GM10248 (cell line): Measurements from ENCODE around the gene SLC38A9.

Source experiments
- CTCF ChIA-PET: fragments of 300-600 bp; sonication (Branson Sonifier 250); formaldehyde crosslinking; extraction: SDS; loops from one replicate; lab custom pipeline; 2021; ENCODE audit warnings: antibody characterized with exemption; lab: Yijun Ruan, JAX
- POLR2A ChIA-PET: fragments of 350-650 bp; sonication (Branson Sonifier 250); formaldehyde crosslinking; extraction: SDS; loops from one replicate; lab custom pipeline; 2020; ENCODE audit warnings: antibody characterized with exemption; lab: Yijun Ruan, JAX
- DNase-seq: peaks from one replicate; pipeline ENCODE4 v3.0.0; 2012; ENCODE audit errors: extremely low spot score
- TF ChIP-seq, protein P1 (sequence below): IDR thresholded peaks from 2 replicates; pipeline ENCODE4 v1.5.1; 2012; ENCODE audit warnings: mild to moderate bottlenecking, low read depth; ENCODE audit errors: extremely low read depth, missing control alignments, control extremely low read depth

SLC38A9 gene

DNA sequence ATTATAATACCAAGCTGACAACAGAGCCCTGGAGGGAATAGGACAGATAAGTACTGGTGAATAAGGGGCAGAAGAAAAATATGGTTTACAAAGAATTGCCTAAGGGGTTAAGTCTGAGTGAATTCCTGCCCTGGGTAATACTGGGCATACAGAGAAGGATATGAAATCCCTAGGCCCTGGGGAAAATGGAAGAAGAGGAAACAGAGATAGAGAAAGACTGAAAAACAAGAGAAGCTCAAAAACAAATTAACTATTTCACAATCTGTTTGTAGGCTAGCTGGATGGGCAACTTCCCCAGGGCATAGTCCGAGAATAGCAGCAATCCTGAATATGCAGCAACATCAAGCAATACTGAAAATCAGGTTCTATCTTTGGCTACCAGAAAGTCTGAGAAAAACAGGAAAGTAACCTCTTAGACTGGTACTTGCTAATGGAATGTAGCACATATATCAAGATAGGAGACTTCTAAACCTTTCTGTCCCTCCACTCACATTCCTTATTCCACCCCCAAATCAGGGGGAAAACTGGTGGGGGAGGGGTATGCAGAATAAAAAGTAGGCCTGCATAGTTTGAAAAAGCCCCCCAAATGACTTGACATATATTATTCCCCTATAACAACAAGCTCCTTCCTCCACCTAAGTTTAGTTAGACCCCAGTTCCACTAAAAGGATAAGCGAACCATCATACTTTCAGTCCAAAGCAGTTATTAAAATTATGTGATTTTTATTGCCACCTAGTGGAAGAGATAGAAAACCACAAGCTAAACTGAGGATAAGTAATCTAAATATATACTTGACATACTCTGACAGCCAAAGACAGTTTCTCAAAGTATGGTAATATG lies 20.6 kb downstream of the SLC38A9 start:
- TF ChIP-seq, protein P1, sequence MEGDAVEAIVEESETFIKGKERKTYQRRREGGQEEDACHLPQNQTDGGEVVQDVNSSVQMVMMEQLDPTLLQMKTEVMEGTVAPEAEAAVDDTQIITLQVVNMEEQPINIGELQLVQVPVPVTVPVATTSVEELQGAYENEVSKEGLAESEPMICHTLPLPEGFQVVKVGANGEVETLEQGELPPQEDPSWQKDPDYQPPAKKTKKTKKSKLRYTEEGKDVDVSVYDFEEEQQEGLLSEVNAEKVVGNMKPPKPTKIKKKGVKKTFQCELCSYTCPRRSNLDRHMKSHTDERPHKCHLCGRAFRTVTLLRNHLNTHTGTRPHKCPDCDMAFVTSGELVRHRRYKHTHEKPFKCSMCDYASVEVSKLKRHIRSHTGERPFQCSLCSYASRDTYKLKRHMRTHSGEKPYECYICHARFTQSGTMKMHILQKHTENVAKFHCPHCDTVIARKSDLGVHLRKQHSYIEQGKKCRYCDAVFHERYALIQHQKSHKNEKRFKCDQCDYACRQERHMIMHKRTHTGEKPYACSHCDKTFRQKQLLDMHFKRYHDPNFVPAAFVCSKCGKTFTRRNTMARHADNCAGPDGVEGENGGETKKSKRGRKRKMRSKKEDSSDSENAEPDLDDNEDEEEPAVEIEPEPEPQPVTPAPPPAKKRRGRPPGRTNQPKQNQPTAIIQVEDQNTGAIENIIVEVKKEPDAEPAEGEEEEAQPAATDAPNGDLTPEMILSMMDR: peak; percentile 39
- ChIA-PET POLR2A (no interaction called here), CTCF (interaction anchor here (0.7 to 4.0 kb wide), 30 partner anchors 10 to 520 kb away, joined by 3 to 27 read pairs (median 4); partner anchors contain the start of genes CDC20B, DHX29, MTREX and SLC38A9)
- DNase-seq: peak; percentile 30

DNA sequence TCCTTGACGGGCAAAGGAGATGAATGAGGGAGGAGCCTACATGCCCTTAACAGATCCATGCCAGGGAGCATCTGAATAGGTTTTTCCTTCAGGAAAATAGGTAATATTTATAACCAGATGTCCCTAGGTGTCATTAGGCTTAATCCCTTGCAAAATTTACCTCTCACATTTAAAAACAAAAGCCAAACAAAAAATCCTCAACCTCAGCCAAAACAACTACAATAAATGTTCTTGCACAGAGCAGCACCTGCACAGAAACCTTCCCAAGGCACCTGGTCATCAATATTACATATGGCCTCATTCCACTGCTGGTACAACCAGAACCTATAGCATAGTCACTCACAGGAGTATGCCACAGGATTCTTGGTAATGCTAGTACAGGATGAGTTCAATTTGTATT lies 30.1 kb downstream of the SLC38A9 start:
- no peak for DNase-seq
- ChIA-PET POLR2A (no interaction called here), CTCF (no interaction called here)
- TF ChIP-seq, protein P1: no peak

DNA sequence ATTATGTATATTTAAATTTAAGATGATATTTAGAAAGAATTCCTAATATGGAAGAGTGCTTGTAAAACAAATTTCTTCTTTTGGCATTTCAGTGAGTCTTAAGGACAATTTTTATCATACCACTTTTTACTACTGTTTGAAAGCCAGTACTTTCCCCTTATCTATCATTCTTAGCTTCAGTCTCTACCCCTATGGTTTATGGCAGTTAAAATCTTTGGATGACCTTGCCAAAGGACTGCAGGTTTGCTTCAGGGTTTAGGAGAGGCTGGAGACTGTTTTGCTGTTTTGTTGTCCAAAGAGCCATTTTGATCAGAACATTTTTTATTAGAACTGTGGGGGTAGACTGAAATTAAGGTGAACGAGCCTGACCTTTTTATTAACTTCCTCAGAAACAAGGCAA lies 30.8 kb downstream of the SLC38A9 start:
- POLR2A ChIA-PET: no interaction called here
- TF ChIP-seq, protein P1: no peak
- DNase-seq: no peak
- CTCF ChIA-PET: interaction anchor here (1.5 kb wide), 1 partner anchor 11 kb away, joined by 5 read pairs; no protein-coding TSS in a partner anchor

DNA sequence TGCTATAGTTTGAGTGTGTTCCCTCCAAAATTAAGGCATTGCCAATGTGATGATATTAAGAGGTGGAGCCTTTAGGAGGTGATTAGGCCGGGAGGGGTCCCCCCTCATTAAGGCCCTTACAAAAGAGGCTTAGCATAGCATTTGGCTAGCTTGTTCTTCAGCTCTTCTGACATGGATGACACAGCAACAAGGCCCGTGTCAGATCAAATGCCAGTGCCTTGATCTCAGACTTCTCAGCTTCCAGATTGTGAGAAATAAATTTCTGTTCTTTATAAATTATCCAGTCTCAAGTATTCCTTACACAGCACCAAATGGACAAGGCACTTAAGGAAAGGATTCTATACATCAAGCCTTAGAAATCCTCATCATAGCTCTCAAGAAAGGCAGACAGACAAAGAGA lies 31.8 kb downstream of the SLC38A9 start:
- CTCF ChIA-PET: interaction anchor here (1.5 kb wide), 1 partner anchor 12 kb away, joined by 5 read pairs; no protein-coding TSS in a partner anchor

DNA sequence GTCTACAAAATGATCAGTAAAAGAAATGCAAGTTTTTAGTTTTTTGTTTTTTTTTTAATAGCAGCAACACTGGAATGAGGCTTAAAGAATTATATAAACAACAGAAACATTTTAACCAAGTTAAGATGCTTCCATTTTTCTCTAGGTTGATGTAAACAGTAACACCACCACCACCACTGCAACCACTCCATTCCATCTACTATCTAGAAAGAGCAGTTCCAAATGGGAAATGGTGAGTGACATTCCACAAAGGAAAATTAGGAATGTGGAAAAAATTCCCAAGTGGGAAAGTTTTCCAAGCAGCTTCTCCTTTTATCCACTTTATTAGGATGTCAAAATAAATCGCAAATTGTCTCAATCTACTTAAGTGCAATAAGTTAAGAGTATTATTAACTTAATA lies 32.6 kb downstream of the SLC38A9 start:
- TF ChIP-seq, protein P1: no peak
- ChIA-PET POLR2A (no interaction called here), CTCF (interaction anchor here (2.9 kb wide), 1 partner anchor 12 kb away, joined by 27 read pairs; no protein-coding TSS in a partner anchor)
- DNase-seq: no peak

More for the DNA sequence above, 31.8 kb downstream of the SLC38A9 start:
- POLR2A ChIA-PET: no interaction called here
- TF ChIP-seq, protein P1: no peak
- DNase-seq: no peak

DNA sequence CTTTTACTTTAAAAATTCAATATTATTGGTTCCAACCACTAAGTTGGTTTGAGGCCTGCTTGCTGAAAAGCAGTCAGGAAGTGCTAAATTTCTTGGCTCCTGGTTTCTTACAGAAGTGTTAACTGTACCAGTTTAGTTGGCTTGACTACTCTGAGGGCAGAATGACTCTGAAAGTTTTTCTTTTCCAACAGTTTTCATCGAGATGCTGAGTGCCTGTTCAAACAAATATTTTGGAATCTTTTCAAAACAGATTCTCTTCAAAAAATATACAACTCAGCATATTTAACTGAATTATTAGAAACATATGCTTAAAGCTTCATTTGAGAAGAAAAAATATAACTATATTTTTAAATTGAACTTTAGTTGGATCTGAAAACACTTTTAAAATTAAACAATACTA lies 37.0 kb downstream of the SLC38A9 start:
- TF ChIP-seq, protein P1: no peak
- POLR2A ChIA-PET: no interaction called here
- DNase-seq: no peak
- CTCF ChIA-PET: interaction anchor here (1.5 kb wide), 1 partner anchor 10 kb away, joined by 5 read pairs; no protein-coding TSS in a partner anchor
